HepG2 (cell line): Measurements from ENCODE around the gene TMCO2. TPM values are rescaled to one million over a fixed set of nuclear protein-coding genes. Genes with fewer than 3 reads are reported as not detected.
A peak's percentile ranks its signal among the peaks of the same experiment; 100 is the strongest.

Source experiments
- DZIP1 ChIP-seq: sonication (generic); formaldehyde crosslinking; IDR thresholded peaks from 2 replicates; pipeline ENCODE4 v1.5.0; 2020; ENCODE audit warnings: mild to moderate bottlenecking, missing genetic modification reagents
- FOXP1 ChIP-seq, 2 experiments: fragments of 450-650 bp in 1 of 2; IDR thresholded peaks; 2 replicates each; pipeline ENCODE4 v1.6.1; 2017 to 2018; ENCODE audit warnings: antibody characterized with exemption in 1 of 2
- FUBP1 ChIP-seq: sonication (generic); formaldehyde crosslinking; IDR thresholded peaks from 2 replicates; pipeline ENCODE4 v1.5.1; 2020; ENCODE audit warnings: missing genetic modification reagents, mild to moderate bottlenecking, borderline replicate concordance
- GFI1 ChIP-seq: sonication (generic); formaldehyde crosslinking; IDR thresholded peaks from 2 replicates; pipeline ENCODE4 v1.5.0; 2020; ENCODE audit warnings: missing genetic modification reagents, mild to moderate bottlenecking, borderline replicate concordance
- MED1 ChIP-seq: sonication (generic); formaldehyde crosslinking; IDR thresholded peaks from 2 replicates; pipeline ENCODE4 v1.4.0; 2020; ENCODE audit warnings: missing genetic modification reagents
- PHF20 ChIP-seq: sonication (generic); formaldehyde crosslinking; IDR thresholded peaks from 2 replicates; pipeline ENCODE4 v1.5.0; 2020; ENCODE audit warnings: mild to moderate bottlenecking, missing genetic modification reagents
- PHF5A ChIP-seq: IDR thresholded peaks from one replicate; pipeline ENCODE4 v1.6.1; 2018; ENCODE audit warnings: low read depth, missing genetic modification reagents; ENCODE audit not compliant: unreplicated experiment
- SMAD9 ChIP-seq: sonication (generic); formaldehyde crosslinking; IDR thresholded peaks from 2 replicates; pipeline ENCODE4 v1.5.1; 2020; ENCODE audit warnings: mild to moderate bottlenecking, missing genetic modification reagents
- SRSF1 ChIP-seq: fragments of 200-400 bp; formaldehyde crosslinking; optimal IDR thresholded peaks from 2 replicates; pipeline ENCODE3; 2017; ENCODE audit warnings: mild to moderate bottlenecking, low read depth, low read length, moderate library complexity
- WIZ ChIP-seq: sonication (generic); formaldehyde crosslinking; IDR thresholded peaks from 2 replicates; pipeline ENCODE4 v1.5.1; 2020; ENCODE audit warnings: mild to moderate bottlenecking, missing genetic modification reagents
- ZFAT ChIP-seq: sonication (generic); formaldehyde crosslinking; conservative IDR thresholded peaks from 2 replicates; pipeline ENCODE4 v1.8.1; 2023; ENCODE audit warnings: missing genetic modification reagents, inconsistent platforms
- ZNF17 ChIP-seq: sonication (generic); formaldehyde crosslinking; IDR thresholded peaks from 2 replicates; pipeline ENCODE4 v1.5.0; 2020; ENCODE audit warnings: mild to moderate bottlenecking, missing genetic modification reagents
- ZNF350 ChIP-seq: sonication (generic); formaldehyde crosslinking; IDR thresholded peaks from 2 replicates; pipeline ENCODE4 v1.4.0; 2020; ENCODE audit warnings: mild to moderate bottlenecking, low read depth, missing genetic modification reagents, borderline replicate concordance
- ZNF557 ChIP-seq: sonication (generic); formaldehyde crosslinking; IDR thresholded peaks from 2 replicates; pipeline ENCODE4 v1.4.0; 2020; ENCODE audit warnings: missing genetic modification reagents
- ZNF766 ChIP-seq: sonication (generic); formaldehyde crosslinking; IDR thresholded peaks from 2 replicates; pipeline ENCODE4 v1.5.0; 2020; ENCODE audit warnings: missing genetic modification reagents, borderline replicate concordance
- polyA plus RNA-seq, 8 experiments: library from polyadenylated mRNA; depleted of rRNA in 3 of 8; stranded (reverse) in 7 of 8; unstranded in 1 of 8; fragments of >200 nt; fragmentation: Illumina TruSeq in 4 of 8; extraction: Trizol in 4 of 8; gene quantifications; 2 replicates each; pipeline versions ENCODE4 v1.2.1 to v1.2.3, GENCODE V29; 2011 to 2016; ENCODE audit warnings: low read depth in 4 of 8, missing spikeins in 1 of 8, mixed read lengths in 1 of 8; ENCODE audit not compliant: insufficient read depth in 1 of 8
- total RNA-seq, 5 experiments: library from RNA; depleted of rRNA; stranded (reverse); fragments of >200 nt; fragmentation: Illumina TruSeq; extraction: Trizol; gene quantifications; 2 replicates each; pipeline ENCODE4 v1.2.3, GENCODE V29; 2016; ENCODE audit warnings: low read depth in 1 of 5
- TF ChIP-seq, protein P1 (sequence below): IDR thresholded peaks from 2 replicates; pipeline ENCODE4 v1.6.1; 2016; ENCODE audit warnings: missing genetic modification reagents, missing compliant biosample characterization
- TF ChIP-seq, protein P2 (sequence below): sonication (generic); formaldehyde crosslinking; IDR thresholded peaks from 2 replicates; pipeline ENCODE4 v1.4.0; 2020; ENCODE audit warnings: missing genetic modification reagents

TMCO2 gene
- total and polyA plus RNA-seq, 2 of the 13 experiments (the other 11 are each of a cell fraction or from before 2014, with no cell fraction given) = not detected

- peak; percentile 95 for TF ChIP-seq ZNF350 (CRISPR knock-in tag)
- 0 out of 2 replicates have a peak, but pooled peaks have one; percentile 73 for TF ChIP-seq FUBP1 (CRISPR knock-in tag)
- TF ChIP-seq FOXP1 (IDR thresholded peaks at IDR 0.05) = peak; percentile 46; the same call in 1 of the 2 replicates
- peak; percentile 60 for TF ChIP-seq FOXP1 (CRISPR knock-in tag; IDR thresholded peaks at IDR 0.05)
- peak; percentile 18; the same call in 1 of the 2 replicates for TF ChIP-seq WIZ
- TF ChIP-seq DZIP1 (CRISPR knock-in tag) = peak; percentile 87; the same call in 1 of the 2 replicates
- no peak for TF ChIP-seq ZFAT (CRISPR knock-in tag)
- no peak for TF ChIP-seq ZNF17
- TF ChIP-seq SMAD9 = 0 out of 2 replicates have a peak, but pooled peaks have one; percentile 20
- TF ChIP-seq MED1 (CRISPR knock-in tag) = peak; percentile 61; the same call in 1 of the 2 replicates
- TF ChIP-seq ZNF557 (CRISPR knock-in tag) = no peak
- peak; percentile 75 for TF ChIP-seq GFI1
- TF ChIP-seq ZNF766 (CRISPR knock-in tag) = 0 out of 2 replicates have a peak, but pooled peaks have one; percentile 26
- TF ChIP-seq, protein P1, sequence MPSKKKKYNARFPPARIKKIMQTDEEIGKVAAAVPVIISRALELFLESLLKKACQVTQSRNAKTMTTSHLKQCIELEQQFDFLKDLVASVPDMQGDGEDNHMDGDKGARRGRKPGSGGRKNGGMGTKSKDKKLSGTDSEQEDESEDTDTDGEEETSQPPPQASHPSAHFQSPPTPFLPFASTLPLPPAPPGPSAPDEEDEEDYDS (CRISPR knock-in tag) = peak; percentile 57; the same call in 1 of the 2 replicates
- TF ChIP-seq SRSF1 = peak; percentile 41
- TF ChIP-seq, protein P2, sequence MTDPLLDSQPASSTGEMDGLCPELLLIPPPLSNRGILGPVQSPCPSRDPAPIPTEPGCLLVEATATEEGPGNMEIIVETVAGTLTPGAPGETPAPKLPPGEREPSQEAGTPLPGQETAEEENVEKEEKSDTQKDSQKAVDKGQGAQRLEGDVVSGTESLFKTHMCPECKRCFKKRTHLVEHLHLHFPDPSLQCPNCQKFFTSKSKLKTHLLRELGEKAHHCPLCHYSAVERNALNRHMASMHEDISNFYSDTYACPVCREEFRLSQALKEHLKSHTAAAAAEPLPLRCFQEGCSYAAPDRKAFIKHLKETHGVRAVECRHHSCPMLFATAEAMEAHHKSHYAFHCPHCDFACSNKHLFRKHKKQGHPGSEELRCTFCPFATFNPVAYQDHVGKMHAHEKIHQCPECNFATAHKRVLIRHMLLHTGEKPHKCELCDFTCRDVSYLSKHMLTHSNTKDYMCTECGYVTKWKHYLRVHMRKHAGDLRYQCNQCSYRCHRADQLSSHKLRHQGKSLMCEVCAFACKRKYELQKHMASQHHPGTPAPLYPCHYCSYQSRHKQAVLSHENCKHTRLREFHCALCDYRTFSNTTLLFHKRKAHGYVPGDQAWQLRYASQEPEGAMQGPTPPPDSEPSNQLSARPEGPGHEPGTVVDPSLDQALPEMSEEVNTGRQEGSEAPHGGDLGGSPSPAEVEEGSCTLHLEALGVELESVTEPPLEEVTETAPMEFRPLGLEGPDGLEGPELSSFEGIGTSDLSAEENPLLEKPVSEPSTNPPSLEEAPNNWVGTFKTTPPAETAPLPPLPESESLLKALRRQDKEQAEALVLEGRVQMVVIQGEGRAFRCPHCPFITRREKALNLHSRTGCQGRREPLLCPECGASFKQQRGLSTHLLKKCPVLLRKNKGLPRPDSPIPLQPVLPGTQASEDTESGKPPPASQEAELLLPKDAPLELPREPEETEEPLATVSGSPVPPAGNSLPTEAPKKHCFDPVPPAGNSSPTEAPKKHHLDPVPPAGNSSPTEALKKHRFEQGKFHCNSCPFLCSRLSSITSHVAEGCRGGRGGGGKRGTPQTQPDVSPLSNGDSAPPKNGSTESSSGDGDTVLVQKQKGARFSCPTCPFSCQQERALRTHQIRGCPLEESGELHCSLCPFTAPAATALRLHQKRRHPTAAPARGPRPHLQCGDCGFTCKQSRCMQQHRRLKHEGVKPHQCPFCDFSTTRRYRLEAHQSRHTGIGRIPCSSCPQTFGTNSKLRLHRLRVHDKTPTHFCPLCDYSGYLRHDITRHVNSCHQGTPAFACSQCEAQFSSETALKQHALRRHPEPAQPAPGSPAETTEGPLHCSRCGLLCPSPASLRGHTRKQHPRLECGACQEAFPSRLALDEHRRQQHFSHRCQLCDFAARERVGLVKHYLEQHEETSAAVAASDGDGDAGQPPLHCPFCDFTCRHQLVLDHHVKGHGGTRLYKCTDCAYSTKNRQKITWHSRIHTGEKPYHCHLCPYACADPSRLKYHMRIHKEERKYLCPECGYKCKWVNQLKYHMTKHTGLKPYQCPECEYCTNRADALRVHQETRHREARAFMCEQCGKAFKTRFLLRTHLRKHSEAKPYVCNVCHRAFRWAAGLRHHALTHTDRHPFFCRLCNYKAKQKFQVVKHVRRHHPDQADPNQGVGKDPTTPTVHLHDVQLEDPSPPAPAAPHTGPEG (CRISPR knock-in tag) = peak; percentile 40; the same call in 1 of the 2 replicates
- TF ChIP-seq PHF5A = no peak
- TF ChIP-seq PHF20 = peak; percentile 98
Observed at GRCh38 chr1:40257688-40258444, 10.1 kb downstream of the TMCO2 start, which contains the start of gene ZMPSTE24 (continued).
